Measurements from ENCODE around the gene METAP1D. TPM values are rescaled to one million over a fixed set of nuclear protein-coding genes. Genes with fewer than 3 reads are reported as not detected.

Gene METAP1D
- polyA plus RNA-seq, 2 of the 4 experiments (the other 2 are of a cell fraction): 7.3 to 13.3 TPM

DNA sequence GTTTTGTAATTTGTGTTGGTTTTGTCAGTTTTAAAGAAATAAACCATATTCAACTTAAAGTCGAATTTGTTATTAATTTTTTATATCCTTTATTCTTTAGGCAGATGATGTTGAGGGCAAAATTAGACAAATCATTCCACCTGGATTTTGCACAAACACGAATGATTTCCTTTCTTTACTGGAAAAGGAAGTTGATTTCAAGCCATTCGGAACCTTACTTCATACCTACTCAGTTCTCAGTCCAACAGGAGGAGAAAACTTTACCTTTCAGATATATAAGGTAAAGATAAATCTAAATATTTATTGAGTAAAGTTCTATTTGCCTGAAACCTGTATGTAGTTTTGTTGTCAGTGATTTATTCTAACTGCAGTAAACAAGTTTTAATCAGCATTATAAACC, 34.5 kb upstream of the METAP1D start:
- H3K4me2 ChIP-seq: no peak overlapping the region
- FAIRE-seq (no peak), DNase-seq (ENCODE audit: low read depth in 1 of 2, low spot score in 1 of 2) (no peak), ATAC-seq (no peak)
- TF ChIP-seq POLR2AphosphoS2 (conservative IDR thresholded peaks at IDR 0.05; ENCODE audit: low read length): no peak
- TF ChIP-seq RCOR1 (IDR thresholded peaks at IDR 0.05; ENCODE audit: low read depth, low read length): no peak
- no peak for TF ChIP-seq TFCP2L1 (CRISPR knock-in tag; IDR thresholded peaks at IDR 0.05)
- TF ChIP-seq NFE2L2 (conservative IDR thresholded peaks at IDR 0.05; ENCODE audit: low read length): no peak
- TF ChIP-seq HOXB13 (CRISPR knock-in tag; IDR thresholded peaks at IDR 0.05; ENCODE audit: low read depth): no peak
- no peak for TF ChIP-seq POLR2A (IDR thresholded peaks at IDR 0.05; ENCODE audit: low read length)
- TF ChIP-seq FOSB (CRISPR knock-in tag; IDR thresholded peaks at IDR 0.05): no peak
- no peak for TF ChIP-seq RAD21 (conservative IDR thresholded peaks at IDR 0.05 in 1 of 2, IDR thresholded peaks at IDR 0.05 in 1 of 2)
- TF ChIP-seq CEBPB (IDR thresholded peaks at IDR 0.05): no peak
- TF ChIP-seq CBX2 (IDR thresholded peaks at IDR 0.05; ENCODE audit: borderline replicate concordance, low read depth): no peak
- TF ChIP-seq, protein P1, sequence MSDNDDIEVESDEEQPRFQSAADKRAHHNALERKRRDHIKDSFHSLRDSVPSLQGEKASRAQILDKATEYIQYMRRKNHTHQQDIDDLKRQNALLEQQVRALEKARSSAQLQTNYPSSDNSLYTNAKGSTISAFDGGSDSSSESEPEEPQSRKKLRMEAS (IDR thresholded peaks at IDR 0.05): no peak
- no peak for TF ChIP-seq CBX8 (IDR thresholded peaks at IDR 0.05)
- WGBS (ENCODE audit: missing lambda C conversion rate): 77% methylated on average over 3 of the region's 3 CpGs
- H3K4me3 ChIP-seq: no peak overlapping the region
- no peaks in the 10 kb centered on the region for H3K4me1 ChIP-seq
- ChIA-PET POLR2A (no interaction called here), CTCF (interaction anchor here (1.5 kb wide), 1 partner anchor 131 kb away, joined by 3 read pairs; no protein-coding TSS in a partner anchor)
- H3K27ac ChIP-seq: no peak overlapping the region
- H3K9me3 ChIP-seq: no peaks in the 10 kb centered on the region

DNA sequence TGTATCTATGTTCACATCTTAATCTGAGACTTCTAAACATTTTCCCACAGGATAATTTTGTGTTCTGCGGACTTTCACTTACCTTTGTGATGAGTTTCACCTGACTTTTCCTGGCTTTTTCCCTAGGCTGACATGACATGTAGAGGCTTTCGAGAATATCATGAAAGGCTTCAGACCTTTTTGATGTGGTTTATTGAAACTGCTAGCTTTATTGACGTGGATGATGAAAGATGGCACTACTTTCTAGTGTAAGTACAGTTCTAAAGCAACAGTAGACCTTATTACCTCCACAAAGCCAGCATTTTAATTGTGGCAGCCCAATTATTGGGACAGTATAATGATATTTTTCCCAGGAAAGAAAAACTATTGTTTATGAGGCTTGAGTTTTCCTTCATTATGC, 34.1 kb upstream of the METAP1D start:
- WGBS (ENCODE audit: missing lambda C conversion rate): 94% methylated on average over 3 of the region's 3 CpGs

DNA sequence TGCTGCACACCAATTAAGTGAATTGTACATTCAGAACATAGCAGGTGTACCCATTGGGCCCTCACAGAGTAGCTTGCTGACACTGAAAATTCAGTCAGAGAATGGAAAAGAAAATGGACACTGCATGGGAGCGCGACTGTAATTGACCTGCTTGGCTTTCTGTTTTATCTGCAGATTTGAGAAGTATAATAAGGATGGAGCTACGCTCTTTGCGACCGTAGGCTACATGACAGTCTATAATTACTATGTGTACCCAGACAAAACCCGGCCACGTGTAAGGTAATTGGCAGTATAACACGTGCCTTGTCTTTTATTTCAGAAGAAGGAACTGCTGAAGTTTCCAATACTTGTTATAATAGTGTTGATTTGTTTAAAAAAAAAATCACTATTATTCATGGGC, 33.5 kb upstream of the METAP1D start:
- FAIRE-seq: no peak
- no peak overlapping the region for H3K27ac ChIP-seq
- CTCF ChIA-PET: interaction anchor here (1.5 kb wide), 1 partner anchor 130 kb away, joined by 3 read pairs; no protein-coding TSS in a partner anchor

More for the DNA sequence above, 34.1 kb upstream of the METAP1D start:
- H3K27ac ChIP-seq: no peak overlapping the region
- H3K4me2 ChIP-seq: no peak overlapping the region
- CTCF ChIA-PET: interaction anchor here (1.5 kb wide), 1 partner anchor 131 kb away, joined by 3 read pairs; no protein-coding TSS in a partner anchor
- no peak overlapping the region for H3K4me3 ChIP-seq
- TF ChIP-seq ZNF302 (CRISPR knock-in tag; IDR thresholded peaks at IDR 0.05) (no peak), HOXB5 (CRISPR knock-in tag; IDR thresholded peaks at IDR 0.05) (no peak), ATOH8 (CRISPR knock-in tag; IDR thresholded peaks at IDR 0.05; ENCODE audit: low read depth) (no peak), KDM5A (IDR thresholded peaks at IDR 0.05) (no peak)
- TF ChIP-seq, protein P1 (IDR thresholded peaks at IDR 0.05): no peak
- TF ChIP-seq, protein P2, sequence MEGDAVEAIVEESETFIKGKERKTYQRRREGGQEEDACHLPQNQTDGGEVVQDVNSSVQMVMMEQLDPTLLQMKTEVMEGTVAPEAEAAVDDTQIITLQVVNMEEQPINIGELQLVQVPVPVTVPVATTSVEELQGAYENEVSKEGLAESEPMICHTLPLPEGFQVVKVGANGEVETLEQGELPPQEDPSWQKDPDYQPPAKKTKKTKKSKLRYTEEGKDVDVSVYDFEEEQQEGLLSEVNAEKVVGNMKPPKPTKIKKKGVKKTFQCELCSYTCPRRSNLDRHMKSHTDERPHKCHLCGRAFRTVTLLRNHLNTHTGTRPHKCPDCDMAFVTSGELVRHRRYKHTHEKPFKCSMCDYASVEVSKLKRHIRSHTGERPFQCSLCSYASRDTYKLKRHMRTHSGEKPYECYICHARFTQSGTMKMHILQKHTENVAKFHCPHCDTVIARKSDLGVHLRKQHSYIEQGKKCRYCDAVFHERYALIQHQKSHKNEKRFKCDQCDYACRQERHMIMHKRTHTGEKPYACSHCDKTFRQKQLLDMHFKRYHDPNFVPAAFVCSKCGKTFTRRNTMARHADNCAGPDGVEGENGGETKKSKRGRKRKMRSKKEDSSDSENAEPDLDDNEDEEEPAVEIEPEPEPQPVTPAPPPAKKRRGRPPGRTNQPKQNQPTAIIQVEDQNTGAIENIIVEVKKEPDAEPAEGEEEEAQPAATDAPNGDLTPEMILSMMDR (IDR thresholded peaks at IDR 0.05): no peak
- TF ChIP-seq, protein P3, sequence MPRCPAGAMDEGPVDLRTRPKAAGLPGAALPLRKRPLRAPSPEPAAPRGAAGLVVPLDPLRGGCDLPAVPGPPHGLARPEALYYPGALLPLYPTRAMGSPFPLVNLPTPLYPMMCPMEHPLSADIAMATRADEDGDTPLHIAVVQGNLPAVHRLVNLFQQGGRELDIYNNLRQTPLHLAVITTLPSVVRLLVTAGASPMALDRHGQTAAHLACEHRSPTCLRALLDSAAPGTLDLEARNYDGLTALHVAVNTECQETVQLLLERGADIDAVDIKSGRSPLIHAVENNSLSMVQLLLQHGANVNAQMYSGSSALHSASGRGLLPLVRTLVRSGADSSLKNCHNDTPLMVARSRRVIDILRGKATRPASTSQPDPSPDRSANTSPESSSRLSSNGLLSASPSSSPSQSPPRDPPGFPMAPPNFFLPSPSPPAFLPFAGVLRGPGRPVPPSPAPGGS (IDR thresholded peaks at IDR 0.05): no peak
- H3K4me1 ChIP-seq: no peaks in the 10 kb centered on the region
- no peak for FAIRE-seq
- no peak for DNase-seq (ENCODE audit: low read depth in 1 of 2, low spot score in 1 of 2)
- ATAC-seq: no peak
- POLR2A ChIA-PET: no interaction called here
- H3K9me3 ChIP-seq: no peaks in the 10 kb centered on the region

More for the DNA sequence above, 33.5 kb upstream of the METAP1D start:
- no peaks in the 10 kb centered on the region for H3K4me1 ChIP-seq
- DNase-seq (ENCODE audit: low read depth in 1 of 2, low spot score in 1 of 2) (no peak), ATAC-seq (no peak)
- POLR2A ChIA-PET: no interaction called here
- H3K4me2 ChIP-seq: no peak overlapping the region
- no peak overlapping the region for H3K4me3 ChIP-seq
- TF ChIP-seq RARB (CRISPR knock-in tag; IDR thresholded peaks at IDR 0.05): no peak
- no peak for TF ChIP-seq FOXS1 (CRISPR knock-in tag; IDR thresholded peaks at IDR 0.05)
- no peak for TF ChIP-seq ZNF302 (CRISPR knock-in tag; IDR thresholded peaks at IDR 0.05)
- no peak for TF ChIP-seq ZC3H11A (IDR thresholded peaks at IDR 0.05)
- TF ChIP-seq MAZ (IDR thresholded peaks at IDR 0.05; ENCODE audit: borderline replicate concordance, low read depth, low read length): no peak
- TF ChIP-seq HEYL (CRISPR knock-in tag; IDR thresholded peaks at IDR 0.05): no peak
- TF ChIP-seq E2F6 (IDR thresholded peaks at IDR 0.05; ENCODE audit: borderline replicate concordance, low read depth): no peak
- no peak for TF ChIP-seq TFCP2L1 (CRISPR knock-in tag; IDR thresholded peaks at IDR 0.05)
- no peak for TF ChIP-seq EHMT2 (IDR thresholded peaks at IDR 0.05; ENCODE audit: low read depth)
- TF ChIP-seq RCOR1 (IDR thresholded peaks at IDR 0.05; ENCODE audit: low read depth, low read length): no peak
- no peak for TF ChIP-seq CEBPB (IDR thresholded peaks at IDR 0.05)
- TF ChIP-seq FOSL2 (IDR thresholded peaks at IDR 0.05): no peak
- no peak for TF ChIP-seq FOSL2 (CRISPR knock-in tag; IDR thresholded peaks at IDR 0.05)
- TF ChIP-seq RAD21 (conservative IDR thresholded peaks at IDR 0.05 in 1 of 2, IDR thresholded peaks at IDR 0.05 in 1 of 2): no peak
- no peak for TF ChIP-seq RNF2 (IDR thresholded peaks at IDR 0.05; ENCODE audit: borderline replicate concordance, low read depth)
- WGBS (ENCODE audit: missing lambda C conversion rate): 92% methylated on average over 8 of the region's 8 CpGs
- H3K9me3 ChIP-seq: no peaks in the 10 kb centered on the region
